ENCODE data around the gene BCDIN3D.

DNA sequence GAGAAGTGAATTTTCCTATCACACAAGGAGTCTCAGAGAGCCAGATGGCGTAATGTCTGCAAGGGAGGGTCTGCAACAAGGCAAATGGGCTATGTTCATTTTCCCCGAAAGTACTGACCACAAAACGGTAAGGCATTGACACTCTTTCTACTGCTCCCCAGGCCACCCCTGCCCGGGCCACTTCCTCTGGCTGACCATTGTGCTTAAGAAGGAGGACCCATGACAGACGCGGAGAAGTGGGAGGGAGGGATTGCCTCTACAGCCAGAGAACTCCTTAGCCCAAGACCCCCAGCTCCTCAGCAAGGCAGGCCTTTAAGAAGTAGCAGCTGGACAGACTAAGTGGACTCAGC lies 15.9 kb downstream of the BCDIN3D start:
- TF ChIP-seq, protein P1, sequence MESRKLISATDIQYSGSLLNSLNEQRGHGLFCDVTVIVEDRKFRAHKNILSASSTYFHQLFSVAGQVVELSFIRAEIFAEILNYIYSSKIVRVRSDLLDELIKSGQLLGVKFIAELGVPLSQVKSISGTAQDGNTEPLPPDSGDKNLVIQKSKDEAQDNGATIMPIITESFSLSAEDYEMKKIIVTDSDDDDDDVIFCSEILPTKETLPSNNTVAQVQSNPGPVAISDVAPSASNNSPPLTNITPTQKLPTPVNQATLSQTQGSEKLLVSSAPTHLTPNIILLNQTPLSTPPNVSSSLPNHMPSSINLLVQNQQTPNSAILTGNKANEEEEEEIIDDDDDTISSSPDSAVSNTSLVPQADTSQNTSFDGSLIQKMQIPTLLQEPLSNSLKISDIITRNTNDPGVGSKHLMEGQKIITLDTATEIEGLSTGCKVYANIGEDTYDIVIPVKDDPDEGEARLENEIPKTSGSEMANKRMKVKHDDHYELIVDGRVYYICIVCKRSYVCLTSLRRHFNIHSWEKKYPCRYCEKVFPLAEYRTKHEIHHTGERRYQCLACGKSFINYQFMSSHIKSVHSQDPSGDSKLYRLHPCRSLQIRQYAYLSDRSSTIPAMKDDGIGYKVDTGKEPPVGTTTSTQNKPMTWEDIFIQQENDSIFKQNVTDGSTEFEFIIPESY (CRISPR knock-in tag; IDR thresholded peaks at IDR 0.05), result no peak
- TF ChIP-seq UBTF (IDR thresholded peaks at IDR 0.05; ENCODE audit: borderline replicate concordance in 1 of 2, low read depth in 2 of 2, low read length in 2 of 2) (no peak), ZNF668 (CRISPR knock-in tag; IDR thresholded peaks at IDR 0.05) (no peak)
